ENCODE results near the gene ZNF276. TPM values are rescaled to one million over a fixed set of nuclear protein-coding genes. Genes with fewer than 3 reads are reported as not detected.

ZNF276 gene
- total RNA-seq, 1 experiment from 2014 or later = 19.9 TPM

- no peaks in the 10 kb centered on the region for H3K27me3 ChIP-seq (ENCODE audit: control insufficient read depth, insufficient read depth, low read length)
- no peak overlapping the region for H3K4me3 ChIP-seq (ENCODE audit: low read depth in 2 of 2, low read length in 2 of 2)
- peaks cover 3% of the 10 kb centered on the region; the same call in 1 of the 2 replicates for H3K36me3 ChIP-seq (ENCODE audit: control insufficient read depth, insufficient read depth, low read length)
- ATAC-seq = no peak
- ChIA-PET POLR2A (no interaction called here), CTCF (no interaction called here)
- in situ Hi-C loops (cut with HindIII; ENCODE audit: low pct_unique_long_range_greater_than_20kb, low sequenced_read_pairs) (no loop called here), intact Hi-C loops (cut with micrococcal nuclease; ENCODE audit: unreplicated experiment) (no loop called here)
- BruUV-seq (replicated peaks) = no TSS peak
- H3K27ac ChIP-seq (ENCODE audit: low read length) = no peak overlapping the region
- DNase-seq (ENCODE audit: low read depth, low spot score) = no peak
- no peaks in the 10 kb centered on the region for H3K4me1 ChIP-seq (ENCODE audit: control insufficient read depth, insufficient read depth, low read length)
- TF ChIP-seq SIN3A (IDR thresholded peaks at IDR 0.05; ENCODE audit: borderline replicate concordance, insufficient read depth, low read depth, low read length) (no peak), TCF7L2 (IDR thresholded peaks at IDR 0.05; ENCODE audit: low read depth, low read length) (no peak), REST (IDR thresholded peaks at IDR 0.05; ENCODE audit: insufficient read depth in 1 of 2, low read depth in 2 of 2, low read length in 1 of 2) (no peak)
- H3K9me3 ChIP-seq (ENCODE audit: control insufficient read depth, insufficient read depth, low read depth, low read length) = no peaks in the 10 kb centered on the region
These were observed 26.7 kb downstream of the ZNF276 start for GRCh38 chr16:89748076-89748475.

GRCh38 chr16:89748921-89749320 lies 27.6 kb downstream of the ZNF276 start:
- CTCF ChIA-PET = no interaction called here
- intact Hi-C loops (cut with micrococcal nuclease; ENCODE audit: unreplicated experiment) = no loop called here
- ATAC-seq = no peak
- BruUV-seq (replicated peaks) = no TSS peak
- no peaks in the 10 kb centered on the region for H3K9me3 ChIP-seq (ENCODE audit: control insufficient read depth, insufficient read depth, low read depth, low read length)
- POLR2A ChIA-PET = no interaction called here
- TF ChIP-seq REST (IDR thresholded peaks at IDR 0.05; ENCODE audit: insufficient read depth in 1 of 2, low read depth in 2 of 2, low read length in 1 of 2) = no peak
- no peak for TF ChIP-seq CTCF (IDR thresholded peaks at IDR 0.05)
- TF ChIP-seq SIN3A (IDR thresholded peaks at IDR 0.05; ENCODE audit: borderline replicate concordance, insufficient read depth, low read depth, low read length) = no peak
- no peak for TF ChIP-seq TCF7L2 (IDR thresholded peaks at IDR 0.05; ENCODE audit: low read depth, low read length)
- no peak for TF ChIP-seq POLR2AphosphoS5 (IDR thresholded peaks at IDR 0.05; ENCODE audit: low read depth, low read length)
- H3K4me1 ChIP-seq (ENCODE audit: control insufficient read depth, insufficient read depth, low read length) = no peaks in the 10 kb centered on the region
- H3K27me3 ChIP-seq (ENCODE audit: control insufficient read depth, insufficient read depth, low read length) = no peaks in the 10 kb centered on the region
- in situ Hi-C loops (cut with HindIII; ENCODE audit: low pct_unique_long_range_greater_than_20kb, low sequenced_read_pairs) = no loop called here
- no peak overlapping the region for H3K27ac ChIP-seq (ENCODE audit: low read length)
- no peak for DNase-seq (ENCODE audit: low read depth, low spot score)
- H3K36me3 ChIP-seq (ENCODE audit: control insufficient read depth, insufficient read depth, low read length) = peaks cover 3% of the 10 kb centered on the region; the same call in 1 of the 2 replicates
- H3K4me3 ChIP-seq (ENCODE audit: low read depth in 2 of 2, low read length in 2 of 2) = no peak overlapping the region

Data from Panc1 (cell line).